Right kidney (tissue), 1 donor: ENCODE results near the gene PTPRD.
A peak's percentile ranks its signal among the peaks of the same experiment; 100 is the strongest.

Experiments
- DNase-seq: peaks from one replicate; pipeline ENCODE4 v3.0.0-alpha.2; 2016

PTPRD gene

DNA sequence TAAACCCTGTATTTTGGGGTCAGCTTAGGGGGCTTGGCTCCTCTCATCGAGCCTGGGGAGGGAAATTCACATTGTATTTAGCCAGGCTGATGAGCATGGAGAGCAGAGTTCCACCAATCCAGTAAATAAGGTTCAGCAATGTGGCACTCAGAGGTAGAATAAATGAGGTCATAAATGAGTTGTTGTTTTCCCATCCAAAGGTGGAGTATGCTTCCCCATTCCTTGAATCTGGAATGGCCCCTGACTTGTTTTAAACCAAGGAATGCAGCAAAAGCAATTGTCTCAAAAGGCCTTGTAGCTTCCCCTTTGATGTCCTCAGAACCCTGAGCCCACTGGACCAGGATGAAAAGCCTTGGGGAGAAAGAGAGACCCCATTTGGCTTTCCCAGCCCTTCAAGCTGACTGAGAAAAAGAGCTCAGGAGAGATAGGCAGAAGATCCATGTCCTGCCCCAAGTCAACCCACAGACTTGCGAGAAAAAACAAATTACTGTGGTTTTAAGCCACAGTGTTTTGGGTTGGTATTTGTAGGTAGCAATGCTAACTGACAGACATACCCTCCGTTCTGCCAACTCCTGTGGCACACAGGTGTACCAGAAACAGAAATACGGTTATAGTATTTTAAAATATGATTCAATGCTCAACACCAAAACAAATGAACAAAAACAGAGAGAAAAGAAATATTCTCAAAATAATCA lies 2247.2 kb downstream of the PTPRD start:
- no peak for DNase-seq

DNA sequence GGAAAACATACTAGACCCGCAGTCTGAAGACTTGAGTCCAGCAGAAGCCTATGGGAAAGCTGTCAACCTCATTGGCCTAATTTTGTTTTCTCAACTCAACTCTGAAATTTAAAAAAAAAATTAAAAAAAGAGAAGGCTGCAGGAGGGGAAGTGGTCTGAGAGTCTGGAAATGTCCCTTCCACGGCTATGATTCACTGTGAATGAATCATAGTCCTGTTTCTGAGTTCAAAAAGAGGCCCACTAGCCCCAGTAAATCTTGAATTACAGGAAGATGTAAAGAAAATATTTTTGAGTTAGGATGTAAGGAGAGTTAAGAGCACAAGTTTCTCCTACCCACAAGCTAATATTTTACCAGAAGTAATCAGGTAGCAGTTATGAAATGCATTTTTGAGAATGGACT lies 2247.8 kb downstream of the PTPRD start:
- no peak for DNase-seq

DNA sequence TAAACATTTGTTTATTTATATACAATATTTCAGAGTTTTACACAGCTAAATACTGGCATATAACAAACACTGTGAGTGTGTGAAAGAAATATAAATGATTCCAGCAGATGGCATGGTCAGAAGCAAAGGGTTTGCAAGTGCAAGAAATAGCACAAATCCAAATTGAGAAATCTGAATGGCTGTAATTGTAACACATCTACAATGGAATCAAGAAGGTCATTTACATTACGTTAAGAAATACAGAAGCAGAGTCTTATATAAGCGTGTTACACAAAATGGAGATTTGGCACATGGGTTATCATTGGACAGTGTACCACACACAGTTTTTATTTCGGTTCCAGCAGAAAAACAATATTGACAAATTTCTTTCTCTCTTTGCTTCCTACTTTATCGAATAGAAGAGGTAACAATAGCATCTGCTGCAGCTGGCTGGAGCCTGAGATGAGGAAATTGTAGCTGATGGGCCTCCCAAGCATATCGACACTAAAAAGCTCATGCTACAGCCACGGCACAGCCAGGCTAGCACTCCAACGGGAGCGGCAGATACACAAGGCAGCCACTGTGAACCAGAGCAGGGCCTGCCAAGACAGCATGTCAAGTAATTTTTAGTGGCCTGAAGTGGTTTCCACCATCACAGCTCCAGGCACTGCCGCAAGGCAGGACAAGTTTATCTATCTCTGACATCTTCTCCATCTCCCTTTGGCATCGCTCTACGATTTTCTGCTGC lies 2248.6 kb downstream of the PTPRD start:
- DNase-seq = no peak

DNA sequence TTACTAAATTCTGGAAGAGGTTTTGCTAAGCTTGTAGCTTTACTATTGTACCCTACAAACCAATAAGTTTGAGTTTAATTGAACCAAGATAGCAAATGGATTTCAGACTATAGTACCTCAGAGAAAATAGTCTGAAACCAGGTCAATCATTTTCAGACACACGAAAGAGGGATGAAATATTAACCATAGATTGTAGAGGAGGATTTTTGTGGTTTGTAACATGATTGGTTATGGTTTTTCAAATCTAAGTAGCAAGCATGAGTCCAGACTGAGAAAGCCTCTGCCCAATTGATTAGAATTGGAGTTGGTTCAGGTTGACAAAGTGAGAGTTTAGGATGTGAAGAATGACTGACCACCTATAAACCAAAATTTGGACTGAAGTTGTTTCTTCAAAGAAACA lies 2250.6 kb downstream of the PTPRD start:
- DNase-seq = no peak

DNA sequence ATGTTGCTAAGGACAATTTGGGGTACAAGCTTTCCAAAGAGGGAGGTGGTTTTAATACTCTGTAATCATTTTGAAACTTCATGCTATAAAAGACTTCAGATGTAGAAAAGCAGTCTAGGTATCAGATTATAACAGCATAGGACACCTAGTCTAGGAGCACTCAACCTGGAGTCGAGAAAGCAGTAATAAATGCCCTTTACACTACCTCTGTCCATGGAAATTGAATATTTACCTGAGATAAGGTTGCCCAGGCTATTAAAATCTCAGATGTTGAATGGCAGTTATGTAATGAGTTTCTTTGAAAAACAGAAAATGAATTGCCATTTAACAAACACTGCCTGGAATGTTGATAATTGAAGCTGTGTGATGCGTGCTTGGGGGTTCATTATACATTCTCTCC lies 2251.4 kb downstream of the PTPRD start:
- DNase-seq = no peak

DNA sequence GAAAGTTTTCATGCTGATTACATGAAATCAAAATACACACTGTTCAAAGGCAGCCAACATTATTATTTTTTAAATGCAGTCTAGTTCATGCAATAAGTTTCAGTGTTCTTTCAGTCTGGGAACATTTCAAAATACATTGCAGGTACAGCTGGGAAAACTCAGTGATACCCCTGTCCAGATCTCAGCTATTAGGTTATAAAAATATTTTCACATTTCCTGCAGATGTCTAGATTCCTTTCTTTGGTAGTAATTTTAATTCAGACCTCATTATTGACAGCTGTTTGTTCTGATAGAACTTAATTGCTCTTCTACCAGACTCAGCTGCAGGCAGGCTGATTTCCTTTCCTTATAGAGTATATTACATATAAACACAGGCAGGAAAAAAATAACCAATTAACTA lies 2256.4 kb downstream of the PTPRD start:
- no peak for DNase-seq

DNA sequence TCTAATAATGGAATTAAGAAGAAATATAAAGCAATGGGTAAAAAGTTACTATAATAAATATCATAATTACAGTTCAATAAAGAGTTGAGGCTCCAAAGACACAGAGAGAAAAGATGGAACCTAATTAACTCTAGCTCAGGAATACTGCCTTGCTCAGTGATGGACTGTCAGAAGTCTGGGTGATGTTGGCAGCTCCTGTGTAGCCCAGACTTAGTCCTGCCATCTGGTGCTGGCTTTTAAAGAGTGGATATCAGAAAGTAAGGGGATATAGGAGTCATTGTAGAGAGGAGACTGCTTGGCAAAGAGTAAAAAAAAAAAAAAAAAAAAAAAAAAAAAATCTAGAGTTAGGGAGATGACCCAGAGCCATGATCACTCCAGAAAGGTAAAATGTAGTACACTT lies 2261.4 kb downstream of the PTPRD start:
- no peak for DNase-seq

DNA sequence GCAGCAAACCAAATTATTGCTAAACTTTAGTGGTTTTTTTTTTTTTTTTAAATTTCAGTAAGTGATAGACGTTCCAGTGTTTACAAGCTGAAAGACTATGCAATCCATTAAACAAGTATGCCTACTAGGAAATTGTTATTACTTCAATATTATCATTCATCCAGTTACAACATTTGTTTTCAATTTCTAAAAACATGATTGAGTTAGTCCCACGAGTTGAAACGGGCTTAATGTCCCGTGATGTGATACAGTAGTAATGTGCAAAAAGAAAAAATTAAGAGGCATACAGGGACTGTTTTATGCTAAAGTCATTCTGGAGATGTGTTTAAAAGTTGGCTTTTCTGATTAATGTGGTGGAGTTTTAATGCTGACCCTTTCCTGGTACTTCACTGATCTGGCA lies 2262.9 kb downstream of the PTPRD start:
- DNase-seq = no peak

DNA sequence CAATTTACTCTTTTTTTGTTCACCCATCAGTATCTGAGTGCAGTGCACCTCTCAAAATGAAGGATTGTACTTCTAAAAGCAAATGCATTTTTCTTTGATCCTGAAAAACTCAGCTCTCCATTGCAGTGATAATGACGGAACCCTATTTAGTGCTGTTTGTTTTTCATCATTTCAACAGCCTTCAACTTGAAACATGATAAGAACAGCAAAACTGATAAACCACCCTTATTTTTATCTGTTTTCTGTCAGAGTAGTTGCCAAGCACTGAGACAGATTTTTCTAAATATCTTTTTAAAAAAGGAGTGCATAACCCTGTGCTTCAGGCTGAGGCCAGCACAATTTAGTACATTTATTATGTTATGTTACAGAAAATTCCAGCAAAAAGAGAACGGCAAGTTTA lies 2263.4 kb downstream of the PTPRD start:
- DNase-seq = no peak

DNA sequence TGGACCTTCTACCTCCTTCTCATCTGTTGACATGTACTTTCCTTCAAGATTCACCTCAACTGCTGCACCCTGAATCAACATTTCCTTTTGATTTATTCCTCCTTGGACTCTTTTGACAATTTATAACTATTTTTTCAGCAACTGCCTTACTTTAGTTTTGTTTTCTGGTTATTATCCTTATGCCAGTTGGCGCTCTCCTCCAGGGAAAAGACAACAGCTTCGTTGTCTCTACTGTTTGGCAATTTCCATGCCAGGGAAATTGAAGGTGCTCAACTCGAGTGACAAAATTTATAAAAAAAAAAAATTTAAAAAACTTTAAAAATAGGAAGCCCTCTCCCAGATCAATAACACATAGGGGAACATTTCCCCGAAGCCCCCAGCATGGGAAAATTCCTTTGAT lies 2264.0 kb downstream of the PTPRD start:
- DNase-seq = no peak

DNA sequence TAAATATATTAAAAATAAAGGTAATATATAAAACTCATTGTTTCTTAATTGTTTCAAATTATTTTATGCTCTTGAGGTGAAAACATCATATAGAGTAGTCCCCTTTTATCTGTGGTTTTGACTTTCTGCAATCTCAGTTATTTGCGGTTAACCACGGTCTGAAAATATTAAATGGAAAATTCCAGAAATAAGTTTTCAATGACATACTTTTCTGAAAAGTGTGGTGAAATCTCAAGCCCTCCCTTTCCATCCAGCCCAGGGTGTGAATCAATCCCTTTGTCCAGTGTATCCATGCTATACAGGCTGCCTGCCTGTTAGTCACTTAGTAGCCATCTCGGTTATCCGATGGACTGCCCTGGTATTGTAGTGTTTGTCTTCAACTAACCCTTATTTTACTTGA lies 2266.5 kb downstream of the PTPRD start:
- no peak for DNase-seq

DNA sequence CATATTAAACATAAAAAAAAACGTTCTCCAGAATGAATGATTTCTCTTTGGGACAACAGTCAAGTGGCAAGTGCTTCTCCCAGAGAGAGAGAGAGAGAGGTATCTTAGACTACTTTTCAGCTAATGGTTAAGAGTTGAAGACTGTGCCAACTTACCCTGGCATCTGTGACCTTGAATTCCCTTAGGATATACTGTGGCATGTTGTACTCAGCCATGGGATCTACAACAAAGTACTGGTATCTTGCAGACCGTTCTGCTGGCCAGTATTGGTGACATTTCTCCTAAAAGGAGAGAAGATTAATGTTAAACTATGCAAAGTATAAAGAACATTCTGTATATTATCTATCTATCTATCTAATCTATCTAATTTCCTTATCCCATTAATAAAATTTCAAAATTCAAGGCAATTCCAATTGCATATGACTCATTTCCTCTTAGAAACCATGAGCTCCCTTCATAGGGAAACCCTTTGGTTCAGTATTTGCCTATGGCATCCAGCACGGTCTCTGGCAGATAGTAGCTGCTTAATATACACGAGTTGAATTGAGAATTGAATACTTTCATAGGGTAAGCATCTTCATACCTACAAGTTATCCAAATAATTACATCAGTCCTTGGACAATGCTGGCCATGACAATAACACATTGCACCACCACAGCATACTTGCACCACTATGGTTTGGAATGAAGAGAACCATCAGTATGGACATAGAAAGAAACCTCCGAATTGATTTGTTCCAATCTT lies 2273.9 kb downstream of the PTPRD start:
- DNase-seq = no peak

DNA sequence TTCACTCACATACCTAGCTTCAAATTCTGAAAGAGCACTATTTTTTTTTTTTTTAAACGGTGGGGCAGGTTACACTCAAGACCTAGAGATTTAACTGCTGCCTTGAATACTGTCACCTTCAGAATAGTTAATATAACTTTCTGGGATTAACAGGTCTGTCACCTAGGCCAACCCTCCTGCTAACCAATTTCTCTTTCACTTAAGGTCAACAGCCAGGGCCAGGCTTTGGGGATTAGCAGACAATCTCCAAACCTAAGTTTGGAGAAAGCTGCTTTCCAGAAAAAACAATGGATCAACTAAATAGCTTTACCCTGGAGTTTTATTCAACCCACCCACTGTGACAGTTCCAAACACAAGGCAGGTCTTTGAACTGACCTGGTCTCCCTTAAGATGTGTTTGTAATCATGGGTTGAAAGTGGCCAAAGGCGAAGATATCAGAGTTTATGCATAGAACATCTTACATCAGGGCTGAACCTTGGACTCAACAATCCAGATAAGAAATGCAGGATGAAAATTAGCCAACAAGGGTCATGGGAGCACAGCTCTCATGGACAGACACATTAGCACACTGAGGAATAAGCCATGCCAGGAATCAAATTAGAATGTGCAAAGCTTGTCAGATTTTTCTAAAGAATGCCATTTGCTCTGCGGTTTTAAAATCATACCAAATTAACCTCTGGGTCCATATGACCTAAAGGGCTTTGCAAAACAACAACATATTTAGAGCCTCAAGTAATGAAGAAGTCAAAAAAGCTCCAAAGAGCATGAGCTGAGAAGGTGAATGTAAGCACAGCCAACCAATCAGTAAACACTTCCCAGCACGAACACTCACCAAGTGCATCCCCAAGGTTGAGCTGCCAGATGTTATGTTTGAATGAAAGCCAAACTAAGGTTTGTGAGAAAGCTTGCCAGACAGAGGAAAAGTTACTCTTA lies 2274.7 kb downstream of the PTPRD start:
- DNase-seq = peak; percentile 11

DNA sequence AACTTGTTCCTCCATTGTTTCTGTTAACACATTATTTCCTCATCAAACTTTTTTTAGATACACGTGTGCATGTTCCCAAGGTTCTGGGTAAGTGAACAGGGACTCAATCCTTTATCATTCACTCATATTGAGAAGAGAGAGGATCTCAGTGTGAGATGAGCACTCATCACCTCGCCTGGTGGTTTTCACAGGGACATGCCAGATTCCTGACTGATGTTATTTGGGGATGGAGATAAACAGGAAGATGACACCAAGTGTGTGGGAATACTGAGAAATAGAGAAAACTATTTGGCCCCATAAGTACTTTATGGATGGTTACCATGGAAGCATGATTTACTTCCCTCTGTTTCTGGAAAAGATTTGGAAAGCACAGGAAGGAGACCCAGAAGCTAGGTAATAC lies 2279.9 kb downstream of the PTPRD start:
- DNase-seq = no peak

DNA sequence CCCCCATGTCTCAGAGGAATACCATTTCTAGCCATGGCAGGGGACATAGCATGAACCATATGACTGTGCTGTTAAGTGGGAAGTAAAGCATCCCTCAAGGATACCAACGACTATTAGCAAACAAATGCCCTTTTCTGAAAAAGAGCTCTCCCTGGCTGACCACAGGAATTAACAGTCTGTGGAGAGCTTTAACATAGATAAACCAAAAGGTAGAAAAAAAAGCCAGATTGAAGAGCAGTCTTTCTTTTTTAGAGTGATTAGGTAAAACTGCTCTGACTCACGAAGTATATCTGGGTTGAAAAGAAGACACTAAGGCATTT lies 2280.5 kb downstream of the PTPRD start:
- DNase-seq = no peak

DNA sequence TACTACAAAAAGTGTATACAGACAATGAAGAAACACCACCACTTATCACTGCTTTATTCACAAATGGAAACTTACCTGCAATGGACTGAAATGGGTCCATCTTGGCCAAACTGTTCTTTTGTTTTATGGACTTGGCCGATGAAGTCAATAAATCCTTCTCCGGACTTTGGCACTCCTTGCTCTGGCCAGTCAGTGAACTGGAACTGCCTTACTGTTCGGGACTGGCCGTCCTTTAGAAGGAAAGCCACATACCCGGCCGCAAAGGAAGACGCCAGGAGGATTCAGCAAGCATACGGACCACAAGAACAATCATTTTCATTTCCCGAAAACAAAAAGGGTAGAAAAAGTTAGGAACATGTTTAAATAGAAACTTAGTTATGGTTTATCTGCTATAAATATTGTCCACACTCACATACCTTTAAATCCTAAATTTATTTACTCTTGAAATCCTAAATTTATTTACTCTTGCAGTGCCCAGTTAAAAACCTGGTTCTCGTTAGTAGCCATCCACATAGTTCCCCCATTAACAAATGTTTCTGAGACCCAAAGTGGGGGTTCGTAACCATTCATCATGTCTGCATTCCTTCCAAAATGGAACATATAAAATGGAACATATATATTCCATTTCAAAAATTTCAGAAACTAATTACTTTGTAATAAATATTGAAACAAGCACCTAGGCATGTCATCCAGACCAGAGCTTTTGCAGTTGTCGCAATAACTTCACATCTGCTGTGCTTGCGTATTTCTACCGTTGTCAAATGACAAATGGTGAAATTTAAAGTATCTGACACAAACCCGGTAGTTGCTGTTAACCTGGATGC lies 2281.1 kb downstream of the PTPRD start:
- peak; percentile 9 for DNase-seq

DNA sequence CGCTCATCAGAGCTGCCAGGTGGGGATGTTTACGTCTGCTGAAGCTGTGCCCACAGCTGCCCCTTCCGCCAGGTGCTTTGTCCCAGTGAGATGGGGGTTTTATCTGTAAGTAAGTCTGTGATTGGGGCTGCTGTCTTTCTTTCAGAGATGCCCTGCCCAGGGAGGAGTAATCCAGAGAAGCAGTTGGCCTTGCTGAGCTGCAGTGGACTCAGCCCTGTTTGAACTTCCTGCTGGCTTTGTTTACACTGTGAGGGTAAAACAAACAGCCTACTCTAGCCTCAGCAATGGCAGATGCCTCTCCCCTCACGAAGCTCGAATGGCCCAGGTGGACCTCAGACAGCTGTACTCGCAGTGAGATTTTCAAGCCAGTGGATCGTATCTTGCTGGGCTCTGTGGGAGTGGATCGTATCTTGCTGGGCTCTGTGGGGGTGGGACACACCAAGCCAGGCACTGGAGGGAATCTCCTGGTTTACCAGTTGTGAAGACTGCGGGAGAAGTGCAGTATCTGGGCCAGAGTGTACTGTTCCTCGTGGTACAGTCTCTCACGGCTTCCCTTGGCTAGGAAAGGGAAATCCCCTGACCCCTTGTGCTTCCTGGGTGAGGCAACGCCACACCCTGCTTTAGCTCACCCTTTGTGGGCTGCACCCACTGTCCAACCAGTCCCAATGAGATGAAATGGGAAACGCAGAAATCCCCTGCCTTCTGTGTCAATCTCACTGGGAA lies 2283.1 kb downstream of the PTPRD start:
- no peak for DNase-seq

DNA sequence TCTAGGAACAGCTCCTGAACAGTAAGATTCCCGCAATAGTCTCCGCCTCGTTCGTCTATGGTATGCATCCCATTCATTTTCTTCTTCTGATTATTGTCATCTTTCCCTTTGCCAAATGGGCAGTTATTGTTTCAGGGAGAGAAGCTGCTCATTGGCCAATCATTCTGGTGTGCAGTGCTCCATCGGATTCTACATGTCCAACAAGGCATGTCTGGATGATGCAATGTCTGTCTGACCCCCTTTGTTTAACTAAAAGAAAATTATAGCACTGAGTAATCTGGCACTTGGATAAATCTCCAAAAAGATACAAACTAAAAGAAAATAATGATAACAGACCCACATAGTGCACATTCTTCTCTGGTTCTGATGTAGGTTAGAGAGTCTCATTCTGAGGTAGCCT lies 2297.6 kb downstream of the PTPRD start:
- DNase-seq = no peak

DNA sequence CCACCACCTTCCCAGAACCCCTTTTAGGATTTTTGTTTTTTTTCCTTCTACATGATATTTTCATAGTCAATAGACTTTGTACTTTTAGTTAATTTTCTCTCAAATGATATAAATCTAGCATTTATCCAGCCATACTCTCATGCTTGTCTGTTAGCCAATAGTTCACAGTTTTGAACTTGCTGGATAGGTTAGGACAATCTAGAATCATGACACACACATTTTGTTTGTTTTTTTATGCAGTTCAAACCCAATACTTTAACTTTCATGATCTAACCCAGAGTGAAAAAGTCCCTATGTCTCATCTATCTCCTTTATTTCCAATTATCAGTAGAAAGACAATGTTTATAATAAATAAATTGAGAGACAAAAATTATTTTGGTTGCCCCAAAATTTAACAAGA lies 2303.5 kb downstream of the PTPRD start:
- DNase-seq = no peak

DNA sequence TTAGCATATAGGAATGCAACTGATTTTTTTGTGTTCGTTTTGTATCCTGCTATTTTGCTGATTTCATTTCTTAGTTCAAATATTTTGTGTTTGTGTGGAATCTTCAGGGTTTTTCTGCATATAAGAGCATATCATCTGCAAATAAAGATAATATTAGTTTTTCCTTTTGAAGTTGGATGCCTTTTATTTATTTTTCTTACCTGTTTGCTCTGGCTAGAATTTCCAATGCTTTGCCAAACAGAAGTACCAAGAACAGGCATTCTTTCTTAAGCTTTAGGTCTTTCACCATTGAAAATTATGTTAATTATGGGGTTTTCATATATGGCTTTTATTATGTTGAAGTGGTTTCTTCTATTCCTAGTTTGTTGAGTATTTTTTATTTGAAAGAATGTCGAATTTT lies 2308.1 kb downstream of the PTPRD start:
- no peak for DNase-seq

DNA sequence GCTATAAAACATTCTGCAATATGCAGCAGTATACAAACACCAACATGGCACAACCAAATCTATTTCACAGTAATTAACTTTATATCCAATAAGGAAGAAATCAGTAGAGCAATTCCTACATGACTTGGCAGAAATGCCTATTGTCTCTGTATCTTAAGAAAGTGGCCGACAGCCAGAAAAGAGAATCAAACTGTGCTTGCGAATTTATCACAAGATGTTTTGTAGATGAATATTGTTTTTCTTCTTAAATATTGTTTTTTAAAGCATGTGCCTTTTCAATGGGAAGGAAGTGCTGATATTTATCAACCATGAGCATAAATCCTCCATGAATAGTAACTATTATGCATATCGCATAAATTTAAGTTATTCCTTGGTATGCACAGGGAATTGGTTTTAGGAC lies 2311.5 kb downstream of the PTPRD start:
- no peak for DNase-seq
